Hematopoietic multipotent progenitor cell treated with erythropoietin and hydrocortisone succinate and interleukin-3 and kit ligand, for 15 days (in vitro differentiated cells): ENCODE measurements around the gene USP49.
"Not testable (repeated sequence)": the region's sequence is repeated elsewhere in the genome, so short reads cannot be mapped to it uniquely, and the experiment has no call there.

ENCODE experiments used
- DNase-seq: peaks from one replicate; pipeline ENCODE4 v3.0.0-alpha.2; 2015; ENCODE audit warnings: low spot score

The USP49 gene

GRCh38 chr6:41779788-41780550, 115.2 kb downstream of the USP49 start, which contains the start of gene FRS3:
FRS3 (minus strand) TSS chr6:41779900; CDS start chr6:41776987, 2,913 bp downstream.
- peak; percentile 94 for DNase-seq

GRCh38 chr6:41779336-41779735, 115.8 kb downstream of the USP49 start:
- DNase-seq: no peak

- DNase-seq: no peak
Measured at GRCh38 chr6:41778895-41779294, 116.3 kb downstream of the USP49 start.

- DNase-seq: no peak
Measured at GRCh38 chr6:41777551-41778285, 117.5 kb downstream of the USP49 start.

GRCh38 chr6:41775293-41775882, 119.8 kb downstream of the USP49 start:
- DNase-seq: no peak

- DNase-seq: no peak
Measured at GRCh38 chr6:41774841-41775240, 120.3 kb downstream of the USP49 start.

GRCh38 chr6:41771058-41771983, 123.9 kb downstream of the USP49 start:
- DNase-seq: no peak

- DNase-seq: no peak
Measured at GRCh38 chr6:41770381-41771057, 124.7 kb downstream of the USP49 start.

- DNase-seq: no peak
Measured at GRCh38 chr6:41769376-41769775, 125.8 kb downstream of the USP49 start.

GRCh38 chr6:41768545-41769308, 126.4 kb downstream of the USP49 start:
- no peak for DNase-seq

GRCh38 chr6:41767112-41767833, 127.9 kb downstream of the USP49 start:
- DNase-seq: peak; percentile 41

- DNase-seq: not testable (repeated sequence)
Measured at GRCh38 chr6:41766043-41766664, 129.0 kb downstream of the USP49 start.

- no peak for DNase-seq
Measured at GRCh38 chr6:41763470-41763869, 131.7 kb downstream of the USP49 start.

- no peak for DNase-seq
Measured at GRCh38 chr6:41759905-41760579, 135.1 kb downstream of the USP49 start.

- DNase-seq: no peak
Measured at GRCh38 chr6:41759106-41759904, 135.9 kb downstream of the USP49 start.

- no peak for DNase-seq
Measured at GRCh38 chr6:41758641-41759035, 136.5 kb downstream of the USP49 start.

GRCh38 chr6:41757931-41758640, 137.1 kb downstream of the USP49 start:
- no peak for DNase-seq
